GM23338 (cell line): Measurements from ENCODE around the gene THTPA.

ENCODE experiments used
- CREB1 ChIP-seq: fragments of 250-450 bp; sonication (Bioruptor Pico); IDR thresholded peaks from 2 replicates; pipeline ENCODE4 v1.5.0; 2020; ENCODE audit warnings: low read depth, mild to moderate bottlenecking, moderate library complexity
- EZH2 ChIP-seq: fragments of 200-600 bp; sonication (generic); IDR thresholded peaks from one replicate; pipeline ENCODE4 v1.8.0; 2017; ENCODE audit warnings: antibody characterized with exemption, mild to moderate bottlenecking, low read depth; ENCODE audit not compliant: unreplicated experiment
- EZH2phosphoT487 ChIP-seq: fragments of 200-600 bp; sonication (generic); IDR thresholded peaks from one replicate; pipeline ENCODE4 v1.8.1; 2018; ENCODE audit warnings: antibody characterized with exemption; ENCODE audit not compliant: unreplicated experiment
- POLR2AphosphoS5 ChIP-seq: IDR thresholded peaks from 2 replicates; pipeline ENCODE4 v1.6.1; 2016; ENCODE audit warnings: antibody characterized with exemption, low read depth
- REST ChIP-seq: IDR thresholded peaks from one replicate; pipeline ENCODE4 v1.6.1; 2018; ENCODE audit warnings: antibody characterized with exemption; ENCODE audit not compliant: unreplicated experiment
- ZNF114 ChIP-seq: fragments of 250-450 bp; sonication (Bioruptor Pico); IDR thresholded peaks from 2 replicates; pipeline ENCODE4 v1.5.0; 2020; ENCODE audit warnings: mild to moderate bottlenecking, moderate library complexity
- TF ChIP-seq, protein P1 (sequence below), 2 experiments: fragments of 200-600 bp in 1 of 2; sonication (generic) in 1 of 2; conservative IDR thresholded peaks; 2 replicates each; pipeline versions ENCODE4 v1.5.1 to v1.6.1; 2016 to 2017; ENCODE audit warnings: antibody characterized with exemption in 2 of 2, low read depth in 2 of 2, mild to moderate bottlenecking in 2 of 2, moderate library complexity in 1 of 2

DNA sequence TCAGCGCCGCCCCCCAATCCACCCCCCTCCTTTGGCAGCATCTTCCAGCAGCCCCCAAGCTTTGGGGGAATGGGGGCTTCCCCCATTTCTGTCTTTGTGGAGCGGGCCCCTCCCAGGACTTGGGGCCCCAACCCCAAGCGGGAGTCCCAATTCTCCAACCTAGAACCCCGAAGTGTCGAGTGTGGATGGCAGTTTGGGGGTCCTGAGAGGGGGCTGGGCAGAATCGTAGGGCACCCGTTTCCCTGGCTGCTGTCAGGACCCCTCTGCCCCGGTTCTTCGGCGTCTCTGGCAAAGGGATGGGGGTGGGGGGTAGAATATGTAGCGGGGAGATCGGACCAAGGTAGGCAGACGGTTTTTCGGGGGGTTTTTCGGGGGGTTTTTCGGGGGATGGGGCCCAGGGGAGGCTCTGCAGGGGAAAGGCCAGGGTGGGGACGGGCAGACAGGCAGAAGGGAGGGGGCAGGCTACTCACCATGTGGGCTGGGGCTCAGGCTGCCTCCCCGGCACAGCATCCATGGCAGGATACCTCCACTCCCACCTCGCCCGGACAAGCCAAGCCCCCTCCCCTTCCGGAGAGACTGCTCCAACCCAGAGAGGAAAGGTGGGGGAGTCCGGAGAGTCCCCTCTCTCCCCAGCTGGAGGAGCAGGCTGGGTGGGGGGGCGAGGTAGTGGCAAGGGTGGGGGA, 21.8 kb downstream of the THTPA start:
- TF ChIP-seq POLR2AphosphoS5 (no peak; the same call in 1 of the 2 replicates), EZH2 (no peak), ZNF114 (no peak), CREB1 (no peak), EZH2phosphoT487 (no peak), REST (no peak)
- TF ChIP-seq, protein P1, sequence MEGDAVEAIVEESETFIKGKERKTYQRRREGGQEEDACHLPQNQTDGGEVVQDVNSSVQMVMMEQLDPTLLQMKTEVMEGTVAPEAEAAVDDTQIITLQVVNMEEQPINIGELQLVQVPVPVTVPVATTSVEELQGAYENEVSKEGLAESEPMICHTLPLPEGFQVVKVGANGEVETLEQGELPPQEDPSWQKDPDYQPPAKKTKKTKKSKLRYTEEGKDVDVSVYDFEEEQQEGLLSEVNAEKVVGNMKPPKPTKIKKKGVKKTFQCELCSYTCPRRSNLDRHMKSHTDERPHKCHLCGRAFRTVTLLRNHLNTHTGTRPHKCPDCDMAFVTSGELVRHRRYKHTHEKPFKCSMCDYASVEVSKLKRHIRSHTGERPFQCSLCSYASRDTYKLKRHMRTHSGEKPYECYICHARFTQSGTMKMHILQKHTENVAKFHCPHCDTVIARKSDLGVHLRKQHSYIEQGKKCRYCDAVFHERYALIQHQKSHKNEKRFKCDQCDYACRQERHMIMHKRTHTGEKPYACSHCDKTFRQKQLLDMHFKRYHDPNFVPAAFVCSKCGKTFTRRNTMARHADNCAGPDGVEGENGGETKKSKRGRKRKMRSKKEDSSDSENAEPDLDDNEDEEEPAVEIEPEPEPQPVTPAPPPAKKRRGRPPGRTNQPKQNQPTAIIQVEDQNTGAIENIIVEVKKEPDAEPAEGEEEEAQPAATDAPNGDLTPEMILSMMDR (conservative IDR thresholded peaks at IDR 0.05; ENCODE audit: low read depth in 2 of 2), result no peak
